Prostate gland (tissue), 2 donors: Measurements from ENCODE around the gene CACNG7.

Experiments
- POLR2A ChIP-seq: fragments of 450-650 bp; IDR thresholded peaks from one replicate; pipeline ENCODE4 v1.6.1; 2016; ENCODE audit warnings: antibody characterized with exemption, mild to moderate bottlenecking
- POLR2AphosphoS5 ChIP-seq: sonication (generic); formaldehyde crosslinking; IDR thresholded peaks from one replicate; pipeline ENCODE4 v1.6.1; 2017; ENCODE audit warnings: antibody characterized with exemption
- TF ChIP-seq, protein P1 (sequence below), 4 experiments: fragments of 200-600 bp in 2 of 4; fragments of 450-650 bp in 2 of 4; sonication (generic) in 2 of 4; IDR thresholded peaks; 1 replicate in 3 of 4; 2 replicates in 1 of 4; pipeline ENCODE4 v1.5.1; 2016 to 2019; ENCODE audit warnings: antibody characterized with exemption in 4 of 4, mild to moderate bottlenecking in 2 of 4, moderate library complexity in 2 of 4

DNA sequence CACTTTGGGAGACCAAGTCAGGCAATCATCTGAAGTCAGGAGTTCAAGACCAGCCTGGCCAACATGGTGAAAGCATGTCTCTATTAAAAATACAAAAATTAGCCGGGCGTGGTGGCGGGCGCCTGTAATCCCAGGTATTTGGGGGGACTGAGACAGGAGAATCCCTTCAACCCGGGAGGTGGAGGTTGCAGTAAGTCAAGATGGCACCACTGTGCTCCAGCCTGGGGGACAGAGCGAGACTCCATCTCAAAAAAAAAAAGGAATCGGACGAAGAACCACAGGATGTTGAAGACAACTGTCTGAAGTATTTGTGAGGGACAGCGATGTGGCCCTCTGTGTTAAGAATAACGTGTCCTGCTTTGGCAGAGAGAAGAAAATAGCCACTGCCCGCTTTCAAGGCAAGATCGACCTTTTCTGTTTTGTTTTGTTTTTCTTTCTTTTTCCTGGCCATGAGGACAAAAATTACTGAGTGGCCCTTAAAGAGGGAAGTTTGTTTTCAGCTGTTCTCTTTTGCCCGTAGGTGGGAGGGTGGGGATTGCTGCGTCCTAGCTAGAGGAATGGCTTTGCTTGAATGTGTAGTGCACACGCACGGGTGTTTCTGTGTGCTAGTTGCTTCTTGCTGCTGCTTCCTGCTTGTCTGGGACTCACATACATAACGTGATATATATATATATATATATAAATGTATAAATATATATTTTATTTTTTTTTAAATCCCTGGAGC is 33.3 kb upstream of the CACNG7 start:
- TF ChIP-seq, protein P1, sequence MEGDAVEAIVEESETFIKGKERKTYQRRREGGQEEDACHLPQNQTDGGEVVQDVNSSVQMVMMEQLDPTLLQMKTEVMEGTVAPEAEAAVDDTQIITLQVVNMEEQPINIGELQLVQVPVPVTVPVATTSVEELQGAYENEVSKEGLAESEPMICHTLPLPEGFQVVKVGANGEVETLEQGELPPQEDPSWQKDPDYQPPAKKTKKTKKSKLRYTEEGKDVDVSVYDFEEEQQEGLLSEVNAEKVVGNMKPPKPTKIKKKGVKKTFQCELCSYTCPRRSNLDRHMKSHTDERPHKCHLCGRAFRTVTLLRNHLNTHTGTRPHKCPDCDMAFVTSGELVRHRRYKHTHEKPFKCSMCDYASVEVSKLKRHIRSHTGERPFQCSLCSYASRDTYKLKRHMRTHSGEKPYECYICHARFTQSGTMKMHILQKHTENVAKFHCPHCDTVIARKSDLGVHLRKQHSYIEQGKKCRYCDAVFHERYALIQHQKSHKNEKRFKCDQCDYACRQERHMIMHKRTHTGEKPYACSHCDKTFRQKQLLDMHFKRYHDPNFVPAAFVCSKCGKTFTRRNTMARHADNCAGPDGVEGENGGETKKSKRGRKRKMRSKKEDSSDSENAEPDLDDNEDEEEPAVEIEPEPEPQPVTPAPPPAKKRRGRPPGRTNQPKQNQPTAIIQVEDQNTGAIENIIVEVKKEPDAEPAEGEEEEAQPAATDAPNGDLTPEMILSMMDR (IDR thresholded peaks at IDR 0.05): no peak
- TF ChIP-seq POLR2A (no peak), POLR2AphosphoS5 (no peak)
